GM19372 (cell line): ENCODE data around the gene DHTKD1.
A peak's percentile ranks its signal among the peaks of the same experiment; 100 is the strongest.
"Not testable (repeated sequence)": the region's sequence is repeated elsewhere in the genome, so short reads cannot be mapped to it uniquely, and the experiment has no call there.

Source experiments
- ATAC-seq: cut with Tn5 transposase; IDR thresholded peaks from one replicate; pipeline ENCODE4 v1.9.1; 2021; ENCODE audit warnings: mild to moderate bottlenecking, low read depth, moderate library complexity; ENCODE audit not compliant: unreplicated experiment

The DHTKD1 gene

GRCh38 chr10:12130237-12130872, 61.6 kb downstream of the DHTKD1 start:
- ATAC-seq: peak; percentile 26

GRCh38 chr10:12135631-12136030, 66.9 kb downstream of the DHTKD1 start:
- no peak for ATAC-seq

GRCh38 chr10:12140038-12140437, 71.3 kb downstream of the DHTKD1 start:
- no peak for ATAC-seq

GRCh38 chr10:12144538-12144937, 75.8 kb downstream of the DHTKD1 start:
- ATAC-seq: no peak

- no peak for ATAC-seq
Measured at GRCh38 chr10:12150163-12150562, 81.4 kb downstream of the DHTKD1 start.

GRCh38 chr10:12154516-12154915, 85.8 kb downstream of the DHTKD1 start:
- ATAC-seq: no peak

- ATAC-seq: no peak
Measured at GRCh38 chr10:12156367-12157123, 87.8 kb downstream of the DHTKD1 start.

GRCh38 chr10:12158111-12158510, 89.4 kb downstream of the DHTKD1 start:
- no peak for ATAC-seq

GRCh38 chr10:12160664-12161063, 91.9 kb downstream of the DHTKD1 start:
- no peak for ATAC-seq

- ATAC-seq: no peak
Measured at GRCh38 chr10:12162927-12163326, 94.2 kb downstream of the DHTKD1 start.

- no peak for ATAC-seq
Measured at GRCh38 chr10:12164085-12164484, 95.3 kb downstream of the DHTKD1 start.

GRCh38 chr10:12165036-12165435, 96.3 kb downstream of the DHTKD1 start:
- no peak for ATAC-seq

GRCh38 chr10:12165999-12166775, 97.4 kb downstream of the DHTKD1 start:
- no peak for ATAC-seq

- not testable (repeated sequence) for ATAC-seq
Measured at GRCh38 chr10:12171512-12171911, 102.8 kb downstream of the DHTKD1 start.
